Mesangial cell (primary cell): ENCODE results near the gene DHX40. TPM values are rescaled to one million over a fixed set of nuclear protein-coding genes. Genes with fewer than 3 reads are reported as not detected.

Experiments
- total RNA-seq: library from RNA; depleted of rRNA; stranded (reverse); fragments of >200 nt; gene quantifications from 2 replicates; pipeline ENCODE4 v1.2.3, GENCODE V29; 2015

Gene DHX40, protein sequence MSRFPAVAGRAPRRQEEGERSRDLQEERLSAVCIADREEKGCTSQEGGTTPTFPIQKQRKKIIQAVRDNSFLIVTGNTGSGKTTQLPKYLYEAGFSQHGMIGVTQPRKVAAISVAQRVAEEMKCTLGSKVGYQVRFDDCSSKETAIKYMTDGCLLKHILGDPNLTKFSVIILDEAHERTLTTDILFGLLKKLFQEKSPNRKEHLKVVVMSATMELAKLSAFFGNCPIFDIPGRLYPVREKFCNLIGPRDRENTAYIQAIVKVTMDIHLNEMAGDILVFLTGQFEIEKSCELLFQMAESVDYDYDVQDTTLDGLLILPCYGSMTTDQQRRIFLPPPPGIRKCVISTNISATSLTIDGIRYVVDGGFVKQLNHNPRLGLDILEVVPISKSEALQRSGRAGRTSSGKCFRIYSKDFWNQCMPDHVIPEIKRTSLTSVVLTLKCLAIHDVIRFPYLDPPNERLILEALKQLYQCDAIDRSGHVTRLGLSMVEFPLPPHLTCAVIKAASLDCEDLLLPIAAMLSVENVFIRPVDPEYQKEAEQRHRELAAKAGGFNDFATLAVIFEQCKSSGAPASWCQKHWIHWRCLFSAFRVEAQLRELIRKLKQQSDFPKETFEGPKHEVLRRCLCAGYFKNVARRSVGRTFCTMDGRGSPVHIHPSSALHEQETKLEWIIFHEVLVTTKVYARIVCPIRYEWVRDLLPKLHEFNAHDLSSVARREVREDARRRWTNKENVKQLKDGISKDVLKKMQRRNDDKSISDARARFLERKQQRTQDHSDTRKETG
- total RNA-seq = 17.4 and 25.1 TPM in 2 replicates

DNA sequence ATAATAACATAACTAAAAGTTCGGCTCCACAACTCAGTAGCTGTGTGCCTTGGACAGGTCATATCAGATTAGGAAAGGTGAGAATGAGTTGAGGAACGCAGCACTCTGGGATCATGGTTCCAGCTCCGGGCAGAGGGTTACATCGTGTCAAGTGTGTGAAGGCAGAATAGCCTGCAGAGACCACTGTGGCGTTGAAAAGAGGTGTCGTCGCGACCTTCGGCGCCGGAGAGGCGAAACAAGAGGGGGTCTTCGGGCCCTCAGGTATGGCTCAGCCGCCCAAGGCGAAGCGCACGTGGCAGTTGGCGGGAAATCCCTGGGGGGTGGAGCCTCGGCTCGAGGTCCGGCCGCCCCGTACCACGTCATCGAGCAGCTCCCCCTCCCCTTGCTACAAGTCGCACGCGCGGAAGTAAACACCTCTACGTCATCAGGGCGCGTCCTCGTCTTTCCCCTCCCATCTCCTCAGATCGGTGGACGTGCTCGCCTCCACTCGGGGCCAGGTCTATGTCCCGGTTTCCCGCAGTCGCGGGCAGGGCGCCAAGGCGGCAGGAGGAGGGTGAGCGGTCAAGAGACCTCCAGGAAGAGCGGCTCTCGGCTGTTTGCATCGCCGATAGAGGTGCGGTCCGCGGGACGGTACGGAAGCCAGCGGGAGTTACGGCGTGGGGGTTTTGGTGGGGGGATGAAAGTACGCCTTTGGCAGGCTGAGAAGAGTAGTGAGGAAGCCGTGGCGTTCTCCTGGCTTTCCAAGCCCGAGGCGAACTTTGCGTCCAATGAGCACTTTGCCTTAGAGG is at the start of gene DHX40:
Gene DHX40, plus strand, starts transcription at position 440 of the 788 bp plus-strand sequence. Its CDS starts 62 bp downstream, at position 502.

DNA sequence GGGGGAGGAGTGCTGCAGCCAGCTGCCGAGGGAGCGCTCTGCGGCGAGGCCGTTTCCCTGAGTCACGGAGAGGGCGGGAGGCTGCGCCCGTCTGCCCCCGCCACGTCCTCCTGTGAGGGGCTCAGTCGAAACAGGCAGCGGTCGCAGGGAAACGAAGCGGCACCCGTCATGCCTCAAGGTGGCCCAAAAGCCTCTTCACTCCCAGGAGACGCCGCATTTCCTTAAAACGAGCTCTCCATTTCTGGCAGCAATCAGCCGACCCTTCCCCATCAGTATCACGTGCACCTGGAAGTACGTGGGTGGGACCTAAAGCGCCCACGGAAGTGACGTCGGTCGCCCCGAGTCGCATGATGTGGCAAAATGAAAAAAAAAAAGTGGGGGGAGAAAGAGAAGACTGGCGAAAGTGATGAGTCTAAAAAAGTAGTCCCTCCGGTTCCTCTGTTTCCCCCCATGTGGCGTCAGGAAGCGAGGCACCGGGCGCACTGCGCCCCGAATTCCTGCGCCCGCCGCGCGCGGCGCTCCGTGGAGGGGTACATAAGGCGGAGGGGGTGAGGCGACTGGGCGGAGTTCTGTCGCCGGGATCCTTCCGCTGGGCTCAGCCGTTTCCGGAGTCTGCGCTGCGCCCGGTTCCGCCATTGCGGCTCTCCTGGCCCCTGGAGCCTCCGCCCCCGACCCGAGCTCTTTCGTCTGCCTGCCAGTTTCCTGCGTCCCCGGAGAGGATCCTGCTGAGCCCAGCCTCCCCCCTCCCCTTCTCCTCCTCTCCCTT is 54.1 kb downstream of the DHX40 start, which contains the start of gene CLTC:
Gene CLTC, plus strand, starts transcription at position 598 of the 766 bp plus-strand sequence. CDS start 237 bp downstream, outside the sequence.

Other genes starting within 250 kb of the DHX40 start
- 2.9 and 17.7 TPM in 2 replicates for gene YPEL2, start 234.0 kb upstream of the DHX40 start, total RNA-seq
- 208 and 220 TPM in 2 replicates for gene CLTC, start 54.3 kb downstream of the DHX40 start, total RNA-seq
- gene PTRH2, start 141.8 kb downstream of the DHX40 start, total RNA-seq = 20.8 and 26.2 TPM in 2 replicates
- 105 and 127 TPM in 2 replicates for gene VMP1, start 142.0 kb downstream of the DHX40 start, total RNA-seq